ENCODE data around the gene CNKSR3.

- TF ChIP-seq CTCF (IDR thresholded peaks at IDR 0.05) (no peak), POLR2AphosphoS5 (IDR thresholded peaks at IDR 0.05) (no peak)
Measured at GRCh38 chr6:154359161-154359574, 151.3 kb downstream of the CNKSR3 start.
